GM21423 (cell line): ENCODE data around the gene GTF3A.
A peak's percentile ranks its signal among the peaks of the same experiment; 100 is the strongest.

ENCODE experiments used
- ATAC-seq: cut with Tn5 transposase; IDR thresholded peaks from one replicate; pipeline ENCODE4 v1.9.1; 2021; ENCODE audit warnings: mild to moderate bottlenecking, moderate library complexity; ENCODE audit not compliant: unreplicated experiment

The GTF3A gene

DNA sequence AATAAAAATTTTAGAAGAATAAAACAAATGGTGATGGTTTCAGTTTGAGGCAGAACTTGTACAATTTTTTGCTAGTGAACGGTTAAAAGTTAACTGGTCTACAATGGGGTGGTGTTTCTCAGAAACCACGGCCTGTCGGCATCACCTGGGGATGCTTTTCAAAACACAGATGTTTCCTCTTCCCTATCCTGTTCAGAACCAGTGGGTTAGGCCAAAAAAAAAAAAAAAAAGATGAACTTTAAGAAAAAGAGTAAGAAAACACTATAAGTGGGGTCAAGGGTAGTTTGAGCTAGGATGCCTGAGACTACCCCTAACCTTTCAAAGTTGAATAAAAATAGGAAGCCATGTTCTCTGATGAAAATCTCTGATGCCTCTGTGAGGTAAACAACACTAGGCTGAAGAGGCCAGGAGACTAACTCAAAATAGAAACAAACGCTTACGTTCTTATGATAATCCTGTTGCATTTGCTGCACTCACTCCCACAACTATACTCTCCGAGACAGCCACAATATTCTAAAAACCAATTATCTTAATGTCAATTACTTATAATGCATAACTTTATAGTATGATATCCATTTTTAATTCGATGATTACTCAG, 22.7 kb downstream of the GTF3A start:
- ATAC-seq = peak; percentile 19

DNA sequence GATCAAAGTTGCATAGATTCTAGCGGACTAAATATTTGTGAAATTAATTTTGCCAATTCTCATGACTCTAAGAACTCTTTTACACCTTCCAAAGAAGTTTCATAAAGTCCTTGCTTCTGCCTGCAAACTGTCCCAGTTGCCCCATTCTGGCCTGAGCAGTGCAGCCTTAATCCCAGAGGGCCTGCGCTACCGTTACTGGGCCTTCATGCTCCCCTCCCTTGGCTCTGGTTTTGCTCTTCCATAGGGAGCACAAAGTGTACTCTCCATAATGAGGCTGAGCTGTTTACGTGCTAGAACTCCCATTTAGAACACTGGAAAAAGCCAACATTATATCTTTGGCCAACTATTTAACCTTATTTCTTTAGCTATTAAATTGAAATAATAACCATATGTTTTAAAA, 23.9 kb downstream of the GTF3A start:
- ATAC-seq = no peak

DNA sequence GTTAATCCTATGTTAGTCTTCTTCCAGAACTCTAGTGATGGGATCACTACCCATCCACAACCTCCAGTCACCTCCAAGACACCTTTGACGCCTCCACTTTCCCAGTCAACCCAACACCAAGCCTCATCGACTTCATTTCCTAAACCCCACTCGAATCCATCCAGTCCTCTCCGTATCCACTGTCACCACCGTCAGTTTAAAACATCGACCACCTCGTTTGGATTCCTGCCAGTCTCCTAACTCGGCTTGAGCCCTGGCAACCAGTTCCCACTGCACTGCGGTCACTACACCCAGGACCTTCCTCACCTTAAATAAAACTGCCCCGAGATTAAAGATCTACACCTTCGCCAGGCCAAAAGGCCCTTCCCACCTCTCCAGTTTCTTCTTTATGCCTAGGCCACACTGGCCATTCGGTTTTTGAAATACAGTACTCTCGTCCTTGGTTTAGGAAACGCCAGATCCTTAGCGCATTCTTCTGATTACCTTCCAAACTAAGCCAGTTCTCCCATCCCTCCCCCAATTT, 24.7 kb downstream of the GTF3A start:
- no peak for ATAC-seq

DNA sequence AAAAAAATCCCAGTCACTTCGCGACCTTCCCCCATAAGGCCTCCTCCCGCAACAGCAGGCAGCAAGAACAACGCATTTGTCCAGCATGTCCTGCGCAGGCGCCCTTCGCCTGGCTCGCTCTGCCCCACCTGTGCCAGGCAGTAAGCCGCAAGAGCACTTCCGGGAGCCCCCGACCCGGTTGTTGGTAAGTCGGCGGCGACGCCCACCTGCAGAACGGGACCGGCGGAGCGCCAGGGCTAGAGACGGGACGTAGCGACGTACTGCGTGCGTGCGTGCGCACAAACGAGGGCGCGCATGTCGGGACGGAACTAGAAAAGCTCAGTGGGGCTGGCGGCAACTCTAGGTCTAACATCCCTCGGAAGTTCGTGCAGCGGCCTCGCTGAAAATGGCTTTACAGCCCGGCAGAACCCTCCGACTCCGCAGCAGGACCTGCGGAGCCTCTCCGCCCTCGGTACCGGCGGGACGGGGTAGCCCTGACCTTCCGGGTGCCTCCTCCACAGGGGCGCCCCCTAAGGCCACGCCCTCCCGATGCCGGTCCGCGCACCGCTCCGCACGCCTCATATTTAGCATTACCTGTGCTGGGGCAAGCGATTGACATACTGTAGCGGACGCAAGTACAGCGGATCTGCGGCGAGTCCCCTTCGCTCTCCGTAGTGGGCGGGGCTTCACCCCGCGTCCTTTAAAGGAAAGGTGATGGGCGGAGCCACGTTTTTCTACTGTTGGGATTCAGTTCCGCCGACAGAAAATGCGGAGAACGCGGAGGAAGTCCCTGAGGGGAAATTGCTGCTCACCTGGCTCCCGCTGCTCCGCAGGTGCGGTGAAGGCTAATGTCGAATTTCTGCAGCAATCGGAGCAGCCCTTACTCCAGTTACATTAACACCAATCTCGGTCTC, 25.8 kb downstream of the GTF3A start, which contains the start of gene MTIF3:
Gene MTIF3 (minus strand): TSS at position 629 of the 893 bp plus-strand sequence. CDS start 10,116 bp downstream, outside the sequence.
- ATAC-seq = peak; percentile 78

DNA sequence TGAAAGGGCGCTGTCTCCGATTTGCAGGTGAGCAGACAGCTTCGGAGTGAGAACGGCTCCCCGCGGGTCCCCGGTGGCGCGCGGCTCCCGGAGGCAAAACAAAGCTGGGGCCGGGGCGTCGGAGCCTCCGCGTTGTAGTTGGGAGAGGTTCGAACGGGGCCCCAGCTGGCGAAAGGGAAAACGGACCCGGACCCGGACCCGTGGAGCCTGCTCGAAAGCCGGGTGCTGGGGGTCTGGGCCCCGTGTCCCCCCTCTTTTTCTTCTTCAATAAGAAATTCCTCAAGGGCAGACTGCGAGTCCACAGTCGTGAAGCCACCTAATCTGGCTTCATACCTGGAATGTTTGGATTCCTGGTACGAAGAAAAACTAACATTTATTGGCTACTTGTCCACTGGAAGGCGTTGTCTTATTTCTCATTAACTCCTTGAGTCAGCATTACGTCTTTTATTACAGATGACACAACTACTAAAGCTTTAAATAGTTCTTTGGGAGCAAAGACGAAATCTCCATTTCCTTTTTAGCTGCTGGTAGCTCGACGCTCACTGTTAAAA, 26.6 kb downstream of the GTF3A start:
- no peak for ATAC-seq

DNA sequence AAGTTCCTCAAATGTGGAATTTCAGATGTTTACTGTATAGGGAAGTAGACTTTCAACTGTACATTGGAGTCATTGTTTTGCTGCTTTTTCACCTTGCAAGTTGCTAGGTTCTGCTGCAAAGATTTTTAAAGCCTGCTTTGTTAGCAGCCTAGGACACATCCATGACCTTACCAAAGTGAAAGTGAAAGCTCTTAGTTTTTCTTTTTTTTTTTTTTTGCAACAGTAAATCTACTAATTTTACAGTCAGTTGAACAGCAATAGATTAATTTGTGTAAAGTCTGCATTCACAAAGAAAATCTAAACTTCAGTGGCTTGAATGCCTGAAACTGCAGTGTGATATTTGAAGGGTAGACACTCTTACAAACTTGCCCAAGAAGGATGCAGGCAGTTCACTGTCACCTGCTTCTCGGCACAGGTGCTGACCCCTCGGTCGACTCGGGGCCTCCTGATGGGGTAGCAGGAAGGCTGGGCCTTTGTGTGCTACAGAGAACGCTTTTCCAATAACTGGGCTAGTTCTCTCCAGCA, 31.0 kb downstream of the GTF3A start:
- ATAC-seq = no peak

DNA sequence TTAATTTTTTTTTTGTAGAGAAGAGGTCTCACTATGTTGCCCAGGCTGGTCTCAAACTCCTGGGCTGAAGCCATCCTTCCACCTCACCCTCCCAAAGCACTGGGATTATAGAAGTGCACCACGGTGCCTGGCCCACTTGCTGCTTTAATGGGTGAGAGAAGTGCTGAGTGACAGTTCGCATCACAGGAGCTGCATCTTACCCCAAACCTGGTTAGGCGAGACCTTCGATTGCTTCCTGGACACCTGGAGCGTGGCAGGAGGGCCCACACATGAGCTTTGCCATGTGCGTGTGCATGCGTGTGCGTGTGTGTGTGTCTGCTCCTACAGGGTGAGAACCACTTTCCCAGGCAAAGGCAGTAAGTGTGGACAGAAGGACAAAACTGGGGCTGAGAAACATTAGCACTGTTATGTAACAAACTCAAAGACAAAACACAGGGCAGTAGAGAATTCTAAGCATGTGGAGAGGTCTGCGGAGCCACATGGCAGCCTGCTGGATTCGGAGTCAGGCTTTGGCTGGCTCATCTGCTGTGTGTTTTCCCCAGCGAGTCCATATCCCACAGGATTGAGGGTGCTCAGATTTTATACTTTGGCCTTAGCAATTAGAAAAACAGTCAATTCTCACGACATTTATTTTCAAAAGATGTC, 37.6 kb downstream of the GTF3A start:
- no peak for ATAC-seq

DNA sequence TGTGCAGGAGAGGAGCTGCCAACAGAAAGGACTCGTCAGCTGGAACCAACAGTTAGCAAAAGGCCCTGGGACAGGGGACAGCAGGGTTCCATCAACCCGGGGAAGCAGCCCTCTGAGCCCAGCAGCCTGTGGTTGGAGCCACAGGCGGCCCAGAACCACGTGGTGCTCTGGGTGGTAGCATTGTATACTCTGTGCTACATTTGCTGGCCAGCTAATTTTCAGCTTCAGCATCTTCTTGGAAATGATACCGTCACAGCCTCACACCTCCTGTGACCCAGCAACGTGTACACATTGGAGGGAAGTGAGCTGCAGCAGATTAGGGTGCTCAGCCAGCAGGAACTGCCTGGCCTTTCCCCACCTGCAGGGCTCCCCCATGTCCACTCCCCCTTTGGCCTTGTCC, 39.1 kb downstream of the GTF3A start:
- no peak for ATAC-seq

DNA sequence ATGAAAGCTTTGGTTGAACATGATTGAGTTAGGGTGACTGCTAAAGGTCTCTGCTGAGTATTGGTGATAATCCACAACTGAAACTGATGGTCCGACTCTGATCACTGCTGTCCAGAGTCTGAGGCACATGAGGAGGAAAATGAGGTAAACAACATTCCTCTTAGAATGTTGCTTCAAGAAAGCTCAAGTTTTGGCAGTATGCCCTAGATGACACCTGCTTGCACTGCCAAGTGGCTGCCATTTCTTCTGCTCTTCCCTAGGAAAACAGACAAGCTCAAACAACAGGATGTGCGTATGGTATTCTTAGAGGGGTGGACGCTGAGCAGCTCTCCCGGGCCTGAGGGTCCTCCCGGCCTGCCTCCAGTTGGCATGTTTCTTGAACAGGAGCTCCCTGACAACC, 41.2 kb downstream of the GTF3A start:
- no peak for ATAC-seq

DNA sequence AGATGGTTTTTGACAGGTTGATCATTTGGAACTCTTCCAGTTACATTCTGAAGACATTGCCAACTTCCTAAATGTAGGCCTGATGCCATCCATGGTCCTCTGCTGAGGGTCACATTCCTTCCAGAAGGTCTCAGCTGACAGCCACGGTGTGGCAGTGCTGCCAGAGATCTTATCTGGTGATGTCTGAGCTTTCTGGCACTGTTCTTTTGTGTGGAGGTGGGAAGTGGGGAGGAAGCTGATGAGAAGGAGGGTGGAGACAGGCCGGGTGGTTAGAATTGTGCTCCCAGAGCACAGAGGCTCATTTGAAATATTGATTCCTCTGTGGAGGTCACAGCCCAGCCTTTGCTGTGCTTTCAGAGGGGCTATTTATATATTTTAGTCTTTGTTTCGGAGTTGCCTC, 42.1 kb downstream of the GTF3A start:
- ATAC-seq = no peak

DNA sequence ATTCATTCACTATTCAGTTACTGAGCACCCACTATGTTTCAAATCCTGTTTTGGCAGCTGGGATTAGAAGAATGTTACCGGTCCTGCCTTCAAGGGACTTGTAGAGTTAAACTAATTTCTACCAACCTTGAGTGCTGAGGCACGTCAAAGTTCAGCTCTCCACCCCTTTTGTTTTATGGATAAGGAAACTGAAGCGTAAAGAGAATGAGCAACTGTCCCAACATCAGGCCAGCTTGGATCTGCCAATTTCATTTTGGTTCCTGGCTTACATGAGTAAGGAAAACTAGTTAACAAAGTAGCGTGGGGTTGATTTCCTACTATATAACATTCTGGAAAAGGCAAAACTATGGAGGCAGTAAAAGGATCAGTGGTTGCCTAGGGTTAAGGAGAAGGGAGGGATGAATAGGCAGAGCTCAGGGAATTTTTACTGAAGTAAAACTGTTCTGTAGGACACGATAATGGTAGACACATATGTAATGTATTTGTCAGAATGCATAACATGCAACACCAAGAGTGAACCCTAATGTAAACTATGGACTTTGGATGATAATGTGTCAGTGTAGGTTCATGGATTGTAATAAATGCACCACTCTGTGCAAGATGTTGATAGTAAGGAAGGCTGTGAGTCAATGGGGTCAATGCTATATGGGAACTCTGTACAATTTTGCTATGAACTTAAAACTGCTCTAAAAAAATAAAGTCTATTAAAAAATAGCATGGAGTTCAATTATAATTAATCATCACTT, 45.8 kb downstream of the GTF3A start:
- ATAC-seq = no peak

DNA sequence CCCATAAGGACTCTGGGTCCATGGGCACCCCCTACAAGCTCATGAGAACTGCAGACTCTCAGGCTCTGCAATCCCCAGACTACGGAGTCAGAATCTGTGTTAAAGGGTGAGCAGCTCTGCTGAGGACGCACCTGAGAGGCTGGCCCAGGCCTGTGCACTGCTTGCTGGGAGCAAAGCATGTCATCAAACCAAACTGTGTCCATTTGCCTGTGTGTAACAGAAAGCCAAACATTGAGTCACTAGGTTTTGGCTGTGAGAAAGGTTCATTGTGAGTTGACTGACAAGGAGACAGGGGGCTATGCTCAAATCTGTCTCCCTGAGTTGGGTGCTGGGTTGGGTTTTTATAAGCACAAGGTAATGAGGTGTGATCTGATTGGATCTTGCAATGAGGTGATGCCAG, 48.0 kb downstream of the GTF3A start:
- ATAC-seq = no peak

DNA sequence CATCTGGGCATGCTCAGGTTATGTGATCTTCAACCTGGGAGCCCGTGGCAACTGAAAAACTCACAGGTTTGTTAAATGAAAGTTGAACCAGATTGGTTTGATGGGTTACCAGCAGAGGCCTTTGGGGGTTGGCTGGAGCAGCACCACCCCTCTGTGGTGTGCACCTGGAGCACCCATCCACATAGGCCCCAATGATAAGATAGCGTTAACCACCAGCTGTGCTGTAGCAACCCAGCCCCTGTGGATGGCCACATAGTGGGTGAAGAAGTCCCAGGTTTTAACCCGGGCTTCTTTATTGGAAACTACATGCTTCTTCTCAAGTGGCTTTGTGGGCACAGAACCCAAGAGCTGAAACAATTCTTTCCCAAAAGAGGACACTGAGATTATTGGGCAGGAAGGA, 48.5 kb downstream of the GTF3A start:
- no peak for ATAC-seq

DNA sequence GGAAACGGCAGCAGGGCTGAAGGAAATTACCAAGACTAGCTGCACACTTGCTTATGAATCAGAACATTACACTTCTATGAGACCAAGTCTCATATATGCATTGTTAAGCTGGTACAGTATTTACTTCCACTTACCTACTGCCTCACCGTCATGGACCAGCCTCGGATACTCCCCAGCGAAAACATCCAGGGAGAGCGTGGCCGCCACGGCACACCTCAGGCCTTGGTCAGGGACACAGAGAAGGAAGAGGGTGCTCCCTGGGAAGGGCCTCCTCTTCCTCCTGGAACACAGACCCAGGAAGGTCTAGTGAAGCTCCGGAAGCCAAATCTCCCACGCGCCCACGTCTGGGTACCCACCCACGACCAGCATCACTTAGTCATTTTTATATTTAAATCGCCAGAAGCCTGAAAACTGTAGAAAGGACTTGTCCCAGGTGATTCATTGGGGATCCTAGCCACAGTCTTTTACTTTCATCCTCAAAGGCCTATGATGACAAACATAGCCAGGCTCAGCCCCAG, 50.4 kb downstream of the GTF3A start:
- no peak for ATAC-seq

DNA sequence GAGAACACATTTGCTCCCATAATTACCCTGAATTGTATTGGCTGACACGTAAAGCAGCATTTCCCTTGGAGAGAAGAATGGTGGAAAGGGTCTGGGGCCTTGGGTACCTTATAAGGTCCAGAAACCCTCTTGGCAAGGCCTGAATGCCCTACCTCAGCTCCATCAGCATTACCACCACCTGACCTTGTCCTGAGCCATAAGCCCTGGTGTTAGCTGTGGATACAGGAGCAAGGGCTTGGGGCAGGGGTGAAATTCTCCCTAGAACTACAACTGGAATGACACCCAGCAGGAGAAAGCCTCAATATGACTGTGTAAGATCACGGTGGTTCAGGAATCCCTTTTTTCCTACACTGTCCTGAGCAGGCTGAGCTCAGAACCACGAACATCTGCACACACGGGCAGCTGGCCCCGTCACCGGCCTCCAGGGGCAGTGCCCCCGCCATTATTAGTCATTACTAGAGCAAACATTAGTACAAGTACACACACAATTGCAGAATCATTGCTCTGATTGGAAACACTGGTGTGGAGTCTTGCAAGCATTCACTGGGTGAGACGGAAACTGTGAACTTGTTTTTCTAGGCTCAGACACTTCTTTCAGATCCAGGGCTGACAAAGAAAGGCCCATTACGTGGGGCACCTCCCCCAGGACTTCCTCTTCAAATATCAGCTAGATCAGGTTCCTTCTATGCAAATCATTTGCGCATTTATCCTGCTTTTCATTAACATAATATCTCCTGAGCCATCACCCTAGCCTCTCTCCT, 52.7 kb downstream of the GTF3A start:
- peak; percentile 46 for ATAC-seq

DNA sequence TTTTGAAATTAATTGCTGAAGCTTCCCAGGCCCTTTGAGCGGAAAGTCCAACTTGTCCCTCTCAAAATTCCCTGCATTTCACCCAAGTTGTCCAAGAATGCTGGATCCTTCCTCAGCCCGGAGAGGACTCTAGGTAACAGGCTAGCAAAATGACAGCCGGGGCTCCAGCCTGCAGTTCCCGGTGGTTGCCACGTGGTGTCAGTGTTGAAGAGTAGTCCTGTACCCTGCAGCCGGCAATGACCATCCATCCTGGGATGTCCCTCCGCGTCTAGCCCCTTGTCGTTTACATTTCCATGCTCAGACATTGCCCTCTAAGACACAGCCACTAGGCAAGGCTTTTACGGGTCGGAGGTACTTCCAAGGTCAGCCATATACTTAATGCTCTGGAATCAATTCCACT, 57.3 kb downstream of the GTF3A start:
- ATAC-seq = no peak

DNA sequence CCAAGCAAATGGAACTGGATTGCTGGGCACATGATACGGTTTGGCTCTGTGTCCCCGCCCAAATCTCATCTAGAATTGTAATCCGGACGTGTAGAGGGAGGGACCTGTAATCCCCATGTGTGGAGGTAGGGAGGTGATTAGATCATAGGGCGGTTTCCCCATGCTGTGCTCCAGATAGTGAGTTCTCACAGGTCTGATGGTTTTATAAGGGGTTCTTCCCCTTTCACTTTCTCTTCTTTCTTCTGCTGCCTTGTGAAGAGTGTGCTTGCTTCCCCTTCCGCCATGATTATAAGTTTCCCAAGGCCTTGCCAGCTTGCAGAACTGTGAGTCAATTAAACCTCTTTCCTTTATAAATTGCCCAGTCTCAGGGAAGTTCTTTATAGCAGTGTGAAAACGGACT, 58.6 kb downstream of the GTF3A start:
- peak; percentile 86 for ATAC-seq

DNA sequence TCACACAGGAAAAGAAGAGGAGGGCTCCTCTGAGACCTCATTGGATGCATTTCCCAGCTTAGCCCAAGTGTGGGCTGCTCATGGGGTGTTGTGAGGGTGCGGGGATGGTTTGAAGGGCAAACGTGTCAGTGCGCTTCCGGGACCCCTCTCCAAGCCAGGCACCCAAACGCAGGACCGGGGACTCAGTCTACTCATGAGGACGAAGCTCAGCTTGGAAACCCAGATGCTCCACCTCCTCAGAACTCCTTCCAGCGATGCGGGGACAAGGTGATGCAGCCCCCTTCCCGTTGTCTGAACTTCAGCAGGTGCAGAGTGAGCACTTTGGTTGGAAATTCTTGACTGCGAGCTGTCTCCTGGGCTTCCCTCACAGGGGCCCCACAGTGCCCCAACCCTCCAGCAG, 59.0 kb downstream of the GTF3A start:
- no peak for ATAC-seq
